ENCODE measurements around the gene MPRIP.

Gene MPRIP

GRCh38 chr17:17151962-17152361, 109.7 kb downstream of the MPRIP start:
- TF ChIP-seq REST (IDR thresholded peaks at IDR 0.05; ENCODE audit: insufficient read depth in 1 of 2, low read depth in 2 of 2, low read length in 2 of 2) (no peak), SIN3A (IDR thresholded peaks at IDR 0.05; ENCODE audit: borderline replicate concordance, insufficient read depth, low read length) (no peak)

GRCh38 chr17:17152385-17152784, 110.1 kb downstream of the MPRIP start:
- no peak for TF ChIP-seq REST (IDR thresholded peaks at IDR 0.05; ENCODE audit: insufficient read depth in 1 of 2, low read depth in 2 of 2, low read length in 2 of 2)
- no peak for TF ChIP-seq SIN3A (IDR thresholded peaks at IDR 0.05; ENCODE audit: borderline replicate concordance, insufficient read depth, low read length)
- no peak for TF ChIP-seq POLR2AphosphoS5 (IDR thresholded peaks at IDR 0.05; ENCODE audit: low read depth, low read length)
- TF ChIP-seq FOXP2 (optimal IDR thresholded peaks at IDR 0.05; ENCODE audit: borderline replicate concordance, extremely low read depth, extremely low read length, insufficient read depth), result no peak
- no peak for TF ChIP-seq TAF1 (IDR thresholded peaks at IDR 0.05; ENCODE audit: borderline replicate concordance, insufficient read depth, low read length)

GRCh38 chr17:17153071-17153470, 110.8 kb downstream of the MPRIP start:
- TF ChIP-seq TAF1 (IDR thresholded peaks at IDR 0.05; ENCODE audit: borderline replicate concordance, insufficient read depth, low read length) (no peak), FOXP2 (optimal IDR thresholded peaks at IDR 0.05; ENCODE audit: borderline replicate concordance, extremely low read depth, extremely low read length, insufficient read depth) (no peak), POLR2AphosphoS5 (IDR thresholded peaks at IDR 0.05; ENCODE audit: low read depth, low read length) (no peak), SIN3A (IDR thresholded peaks at IDR 0.05; ENCODE audit: borderline replicate concordance, insufficient read depth, low read length) (no peak), REST (IDR thresholded peaks at IDR 0.05; ENCODE audit: insufficient read depth in 1 of 2, low read depth in 2 of 2, low read length in 2 of 2) (no peak)

GRCh38 chr17:17153709-17154108, 111.5 kb downstream of the MPRIP start:
- no peak for TF ChIP-seq FOXP2 (optimal IDR thresholded peaks at IDR 0.05; ENCODE audit: borderline replicate concordance, extremely low read depth, extremely low read length, insufficient read depth)
- TF ChIP-seq REST (IDR thresholded peaks at IDR 0.05; ENCODE audit: insufficient read depth in 1 of 2, low read depth in 2 of 2, low read length in 2 of 2), result no peak
- no peak for TF ChIP-seq SIN3A (IDR thresholded peaks at IDR 0.05; ENCODE audit: borderline replicate concordance, insufficient read depth, low read length)
- TF ChIP-seq TAF1 (IDR thresholded peaks at IDR 0.05; ENCODE audit: borderline replicate concordance, insufficient read depth, low read length), result no peak
- no peak for TF ChIP-seq POLR2AphosphoS5 (IDR thresholded peaks at IDR 0.05; ENCODE audit: low read depth, low read length)

- no peak for TF ChIP-seq REST (IDR thresholded peaks at IDR 0.05; ENCODE audit: insufficient read depth in 1 of 2, low read depth in 2 of 2, low read length in 2 of 2)
- no peak for TF ChIP-seq TAF1 (IDR thresholded peaks at IDR 0.05; ENCODE audit: borderline replicate concordance, insufficient read depth, low read length)
- no peak for TF ChIP-seq SIN3A (IDR thresholded peaks at IDR 0.05; ENCODE audit: borderline replicate concordance, insufficient read depth, low read length)
- TF ChIP-seq POLR2AphosphoS5 (IDR thresholded peaks at IDR 0.05; ENCODE audit: low read depth, low read length), result no peak
- no peak for TF ChIP-seq FOXP2 (optimal IDR thresholded peaks at IDR 0.05; ENCODE audit: borderline replicate concordance, extremely low read depth, extremely low read length, insufficient read depth)
Observed at GRCh38 chr17:17154556-17154955, 112.3 kb downstream of the MPRIP start.
